DND-41 (cell line): ENCODE measurements around the gene SLC16A1.

ENCODE experiments used
- ATAC-seq: fragments of 200-7000 bp; cut with Tn5 transposase; 3 replicates; pipeline ENCODE4 v1.9.1; 2021; ENCODE audit warnings: low read depth; ENCODE audit not compliant: insufficient read depth
- DNase-seq: peaks from one replicate; pipeline ENCODE4 v3.0.0-alpha.2; 2020
- H2AFZ ChIP-seq: 2 replicates; pipeline ENCODE4 v1.6.0; 2012; ENCODE audit warnings: low read depth, low read length
- H3K27ac ChIP-seq: 2 replicates; pipeline ENCODE4 v1.5.1; 2012; ENCODE audit warnings: low read length, inconsistent platforms
- H3K27me3 ChIP-seq: fragments of 200-600 bp; sonication (generic); 2 replicates; pipeline ENCODE4 v1.6.0; 2012; ENCODE audit warnings: low read length, mild to moderate bottlenecking, inconsistent platforms; ENCODE audit not compliant: insufficient read depth, poor library complexity
- H3K36me3 ChIP-seq: 2 replicates; pipeline ENCODE4 v1.5.1; 2012; ENCODE audit warnings: low read length, inconsistent platforms; ENCODE audit not compliant: insufficient read depth
- H3K4me1 ChIP-seq: 2 replicates; pipeline ENCODE4 v1.5.1; 2012; ENCODE audit warnings: mild to moderate bottlenecking, low read length; ENCODE audit not compliant: insufficient read depth
- H3K4me2 ChIP-seq: 2 replicates; pipeline ENCODE4 v1.6.0; 2012; ENCODE audit warnings: mild to moderate bottlenecking, moderate library complexity, low read length, inconsistent platforms; ENCODE audit not compliant: insufficient read depth
- H3K4me3 ChIP-seq, 2 experiments: fragments of 200-600 bp in 1 of 2; shearing (Covaris generic) in 1 of 2; 2 replicates each; pipeline ENCODE4 v1.5.1; 2012 to 2016; ENCODE audit warnings: inconsistent platforms in 2 of 2, low read length in 2 of 2, mild to moderate bottlenecking in 2 of 2, low read depth in 1 of 2, moderate library complexity in 1 of 2
- H3K79me2 ChIP-seq: 2 replicates; pipeline ENCODE4 v1.6.0; 2012; ENCODE audit warnings: low read length, inconsistent platforms; ENCODE audit not compliant: insufficient read depth
- H3K9ac ChIP-seq: 2 replicates; pipeline ENCODE4 v1.6.0; 2012; ENCODE audit warnings: low read depth, mild to moderate bottlenecking, inconsistent platforms, low read length, moderate library complexity
- H3K9me3 ChIP-seq: 2 replicates; pipeline ENCODE4 v1.5.1; 2012; ENCODE audit warnings: low read length, moderate library complexity, mild to moderate bottlenecking, inconsistent platforms; ENCODE audit not compliant: insufficient read depth, severe bottlenecking
- H4K20me1 ChIP-seq: 2 replicates; pipeline ENCODE4 v1.6.0; 2012; ENCODE audit warnings: low read length; ENCODE audit not compliant: insufficient read depth
- CTCF ChIP-seq: IDR thresholded peaks from 2 replicates; pipeline ENCODE4 v1.5.1; 2012; ENCODE audit warnings: borderline replicate concordance, low read length, moderate library complexity, mild to moderate bottlenecking; ENCODE audit not compliant: poor library complexity, severe bottlenecking; ENCODE audit errors: extremely low read depth
- EZH2 ChIP-seq: IDR thresholded peaks from 3 replicates; pipeline ENCODE4 v1.6.1; 2012; ENCODE audit warnings: borderline replicate concordance, low read depth, mild to moderate bottlenecking, moderate library complexity, low read length, inconsistent platforms; ENCODE audit not compliant: severe bottlenecking

Gene SLC16A1, protein sequence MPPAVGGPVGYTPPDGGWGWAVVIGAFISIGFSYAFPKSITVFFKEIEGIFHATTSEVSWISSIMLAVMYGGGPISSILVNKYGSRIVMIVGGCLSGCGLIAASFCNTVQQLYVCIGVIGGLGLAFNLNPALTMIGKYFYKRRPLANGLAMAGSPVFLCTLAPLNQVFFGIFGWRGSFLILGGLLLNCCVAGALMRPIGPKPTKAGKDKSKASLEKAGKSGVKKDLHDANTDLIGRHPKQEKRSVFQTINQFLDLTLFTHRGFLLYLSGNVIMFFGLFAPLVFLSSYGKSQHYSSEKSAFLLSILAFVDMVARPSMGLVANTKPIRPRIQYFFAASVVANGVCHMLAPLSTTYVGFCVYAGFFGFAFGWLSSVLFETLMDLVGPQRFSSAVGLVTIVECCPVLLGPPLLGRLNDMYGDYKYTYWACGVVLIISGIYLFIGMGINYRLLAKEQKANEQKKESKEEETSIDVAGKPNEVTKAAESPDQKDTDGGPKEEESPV

DNA sequence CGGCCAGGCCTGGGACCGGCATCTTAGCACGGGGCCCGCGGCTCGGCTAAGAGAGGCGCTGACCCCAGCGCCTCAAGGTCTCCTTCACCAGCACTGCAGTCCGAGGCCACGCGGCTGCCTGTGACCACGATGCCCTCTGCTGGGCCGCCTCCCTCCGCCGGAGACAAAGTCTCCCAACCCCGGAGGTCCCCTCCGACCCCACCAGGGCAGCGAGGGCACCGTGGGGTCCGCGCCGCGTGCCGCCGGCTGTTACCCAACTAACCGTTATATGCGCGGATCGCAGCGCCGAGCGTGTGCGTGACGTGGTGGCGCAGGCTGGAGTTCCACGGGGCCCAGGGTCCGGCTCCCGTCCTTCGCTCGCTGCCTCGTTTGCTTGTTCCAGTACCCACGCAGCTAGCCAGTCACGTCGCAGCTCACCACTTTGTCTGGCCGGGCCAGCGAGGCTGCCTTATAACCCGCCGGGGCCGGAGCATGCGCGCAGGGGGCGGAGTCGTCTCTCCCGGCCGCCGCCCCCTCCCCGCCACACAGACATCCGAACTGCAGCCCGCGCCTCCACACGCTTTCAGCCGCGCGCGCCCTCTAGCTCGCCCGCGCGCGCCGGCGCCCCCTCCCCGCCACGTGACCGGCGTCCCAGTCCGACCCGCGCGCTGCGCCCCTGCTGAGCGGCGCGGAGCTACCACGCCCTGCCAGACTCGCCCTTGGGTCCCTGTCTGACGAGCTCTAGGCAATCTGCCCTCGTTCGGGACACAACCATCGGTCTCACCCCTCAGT lies at the start of gene SLC16A1:
TSS of gene SLC16A1 (minus strand) at position 424 of the 771 bp plus-strand sequence. CDS start 26,888 bp downstream, outside the sequence.
- Histone ChIP-seq H3K9ac (peak within 1 kb of the TSS; percentile 91), H4K20me1 (peaks cover 40% of the 10 kb centered on the region; the same call in 1 of the 2 replicates), H3K36me3 (peaks cover 18% of the 10 kb centered on the region), H3K4me1 (peaks cover 71% of the 10 kb centered on the region), H3K79me2 (peaks cover 98% of the 10 kb centered on the region), H2AFZ (peak within 1 kb of the TSS; percentile 100), H3K4me2 (peak within 1 kb of the TSS; percentile 87), H3K4me3 (peak within 1 kb of the TSS; percentile 61 to 96), H3K27ac (peak within 1 kb of the TSS; percentile 93), H3K9me3 (no peaks in the 10 kb centered on the region), H3K27me3 (no peaks in the 10 kb centered on the region)
- DNase-seq (peak; percentile 93), ATAC-seq (peak; percentile 73)
- TF ChIP-seq CTCF = peak; percentile 42
- TF ChIP-seq EZH2 = no peak

GRCh38 chr1:113003751-113004690 lies 48.0 kb upstream of the SLC16A1 start:
- no peak overlapping the region for H3K4me3 ChIP-seq
- DNase-seq (no peak), ATAC-seq (no peak)
- no peaks in the 10 kb centered on the region for H3K79me2 ChIP-seq
- H3K4me2 ChIP-seq = no peak overlapping the region
- H2AFZ ChIP-seq = no peak overlapping the region
- H3K27me3 ChIP-seq = no peaks in the 10 kb centered on the region
- peaks cover 23% of the 10 kb centered on the region for H3K36me3 ChIP-seq
- H3K9ac ChIP-seq = no peak overlapping the region
- no peak overlapping the region for H3K27ac ChIP-seq
- H3K9me3 ChIP-seq = no peaks in the 10 kb centered on the region
- no peaks in the 10 kb centered on the region for H3K4me1 ChIP-seq
- TF ChIP-seq EZH2 (no peak), CTCF (no peak)
- no peaks in the 10 kb centered on the region for H4K20me1 ChIP-seq

DNA sequence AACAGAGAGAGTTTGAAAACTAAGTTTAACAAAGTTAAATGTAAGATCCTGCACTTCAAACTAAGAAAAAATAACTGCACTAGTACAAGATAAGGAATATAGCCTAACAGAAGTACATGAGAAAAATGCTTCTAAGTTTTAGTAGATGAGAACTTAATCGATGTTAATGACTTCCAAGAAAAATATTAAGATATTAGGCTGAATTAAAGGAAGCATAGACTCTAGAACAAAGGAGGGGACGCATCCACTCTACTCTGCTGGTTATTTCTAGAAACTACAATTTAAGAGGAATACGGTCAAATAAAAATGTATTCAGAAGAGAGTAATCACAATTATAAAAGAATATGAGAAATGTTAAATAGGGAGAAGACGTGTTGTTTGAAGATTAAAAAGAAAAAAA lies 46.3 kb upstream of the SLC16A1 start:
- Histone ChIP-seq H2AFZ (no peak overlapping the region), H3K9ac (no peak overlapping the region), H3K4me3 (no peak overlapping the region), H3K4me1 (no peaks in the 10 kb centered on the region), H3K9me3 (no peaks in the 10 kb centered on the region), H3K27ac (no peak overlapping the region), H3K79me2 (no peaks in the 10 kb centered on the region), H3K4me2 (no peak overlapping the region), H3K36me3 (peaks cover 22% of the 10 kb centered on the region), H3K27me3 (no peaks in the 10 kb centered on the region), H4K20me1 (no peaks in the 10 kb centered on the region)
- DNase-seq (no peak), ATAC-seq (no peak)
- TF ChIP-seq EZH2 (no peak), CTCF (no peak)
